ENCODE measurements around the gene PGA3. TPM values are rescaled to one million over a fixed set of nuclear protein-coding genes. Genes with fewer than 3 reads are reported as not detected.
"Not testable (repeated sequence)": the region's sequence is repeated elsewhere in the genome, so short reads cannot be mapped to it uniquely, and the experiment has no call there.

PGA3 gene
- total RNA-seq, 2 experiments from 2014 or later = not detected

- Mint-ChIP-seq H3K4me1 (peaks cover 58% of the 10 kb centered on the region), H3K27ac (no peak overlapping the region), H3K27me3 (no peaks in the 10 kb centered on the region), H3K36me3 (ENCODE audit: low read depth) (no peaks in the 10 kb centered on the region), H3K4me3 (no peak overlapping the region), H3K9me3 (no peaks in the 10 kb centered on the region)
- ChIA-PET POLR2A (no interaction called here), CTCF (no interaction called here)
- no peak for DNase-seq
Measured at GRCh38 chr11:61163714-61164605, 39.4 kb upstream of the PGA3 start.

DNA sequence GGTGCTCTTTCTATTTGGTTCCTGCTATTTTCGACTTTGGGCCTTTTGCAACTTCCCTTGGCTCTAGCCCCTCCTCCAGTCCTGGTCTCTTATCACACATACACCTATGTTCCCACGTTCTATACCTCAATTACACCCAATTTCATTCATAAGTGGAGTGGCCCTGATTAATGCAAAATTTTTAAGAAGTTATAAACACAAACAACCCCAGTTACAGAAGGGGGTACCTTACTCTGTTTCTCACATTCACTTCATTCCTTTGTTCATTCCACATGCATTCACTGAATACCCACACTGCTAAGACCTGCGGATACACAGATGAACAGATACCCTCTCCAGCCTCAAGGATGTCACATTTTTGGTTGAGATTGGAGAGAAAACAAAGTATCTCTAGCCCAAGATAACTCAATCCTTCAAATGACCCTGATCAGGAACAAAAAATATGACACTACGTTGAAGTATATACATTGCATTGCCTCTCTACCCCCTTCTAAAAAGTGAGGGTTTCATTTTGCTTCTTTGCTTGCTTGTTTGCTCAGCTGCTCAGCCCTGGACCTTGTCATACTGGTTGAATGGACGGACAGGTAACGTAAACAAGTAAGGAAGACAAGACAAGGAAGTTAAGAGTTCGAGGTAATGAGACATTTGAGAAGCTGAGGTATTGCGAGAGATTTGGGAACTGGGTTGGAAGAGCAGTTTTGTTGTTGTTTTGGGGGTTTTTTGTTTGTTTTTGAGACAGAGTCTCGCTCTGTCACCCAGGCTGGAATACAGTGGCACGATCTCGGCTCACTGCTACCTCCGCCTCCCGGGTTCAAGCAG, 38.5 kb upstream of the PGA3 start:
- ChIA-PET CTCF (no interaction called here), POLR2A (no interaction called here)
- no peak overlapping the region for H3K4me3 Mint-ChIP-seq
- no peaks in the 10 kb centered on the region for H3K27me3 Mint-ChIP-seq
- no peaks in the 10 kb centered on the region for H3K36me3 Mint-ChIP-seq (ENCODE audit: low read depth)
- DNase-seq = no peak
- H3K4me1 Mint-ChIP-seq = peaks cover 53% of the 10 kb centered on the region
- H3K27ac Mint-ChIP-seq = no peak overlapping the region
- no peaks in the 10 kb centered on the region for H3K9me3 Mint-ChIP-seq

GRCh38 chr11:61165785-61166184, 37.5 kb upstream of the PGA3 start:
- DNase-seq; H3K27ac Mint-ChIP-seq; POLR2A ChIA-PET; H3K36me3 Mint-ChIP-seq (ENCODE audit: low read depth); H3K27me3 Mint-ChIP-seq; H3K4me3 Mint-ChIP-seq; CTCF ChIA-PET; H3K9me3 Mint-ChIP-seq: not testable (repeated sequence)
- peaks cover 43% of the 10 kb centered on the region for H3K4me1 Mint-ChIP-seq

- H3K4me1 Mint-ChIP-seq = peaks cover 42% of the 10 kb centered on the region
- DNase-seq; POLR2A ChIA-PET; H3K27me3 Mint-ChIP-seq; H3K27ac Mint-ChIP-seq; CTCF ChIA-PET; H3K9me3 Mint-ChIP-seq; H3K36me3 Mint-ChIP-seq (ENCODE audit: low read depth); H3K4me3 Mint-ChIP-seq: not testable (repeated sequence)
Measured at GRCh38 chr11:61166331-61166730, 37.0 kb upstream of the PGA3 start.

- Mint-ChIP-seq H3K27me3 (no peaks in the 10 kb centered on the region), H3K4me3 (no peak overlapping the region), H3K9me3 (peaks cover 4% of the 10 kb centered on the region), H3K4me1 (peaks cover 39% of the 10 kb centered on the region), H3K27ac (no peak overlapping the region), H3K36me3 (ENCODE audit: low read depth) (no peaks in the 10 kb centered on the region)
- ChIA-PET CTCF (interaction anchor here (0.6 to 1.2 kb wide), 5 partner anchors 10 to 321 kb away, joined by 3 to 4 read pairs (median 3); no protein-coding TSS in a partner anchor), POLR2A (no interaction called here)
- no peak for DNase-seq
Measured at GRCh38 chr11:61168042-61168688, 35.1 kb upstream of the PGA3 start.

DNA sequence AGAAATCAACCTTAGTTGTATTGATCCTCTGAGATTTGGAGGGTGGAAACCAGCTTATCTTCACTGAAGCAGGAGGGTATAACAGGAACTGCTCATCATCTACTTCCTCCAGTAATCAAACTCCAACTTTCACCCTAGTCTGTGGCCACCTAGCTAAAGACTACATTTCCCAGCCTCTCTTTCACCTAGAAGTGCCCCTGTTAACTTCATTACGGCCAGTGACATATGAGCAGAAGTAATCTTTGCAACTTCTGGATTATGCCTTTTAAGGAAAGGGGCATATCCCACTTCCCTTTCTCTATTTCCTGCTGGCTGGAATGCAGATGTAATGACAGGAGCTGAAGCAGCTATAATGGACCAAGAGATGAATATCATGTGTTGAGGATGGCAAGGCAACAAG, 34.5 kb upstream of the PGA3 start:
- POLR2A ChIA-PET = no interaction called here
- DNase-seq = no peak
- Mint-ChIP-seq H3K4me1 (peaks cover 38% of the 10 kb centered on the region), H3K4me3 (no peak overlapping the region), H3K9me3 (peaks cover 7% of the 10 kb centered on the region), H3K27ac (no peak overlapping the region), H3K27me3 (peaks cover 2% of the 10 kb centered on the region), H3K36me3 (ENCODE audit: low read depth) (no peaks in the 10 kb centered on the region)
- CTCF ChIA-PET = interaction anchor here (0.7 to 1.2 kb wide), 4 partner anchors 11 to 217 kb away, joined by 3 to 4 read pairs (median 3); no protein-coding TSS in a partner anchor

DNA sequence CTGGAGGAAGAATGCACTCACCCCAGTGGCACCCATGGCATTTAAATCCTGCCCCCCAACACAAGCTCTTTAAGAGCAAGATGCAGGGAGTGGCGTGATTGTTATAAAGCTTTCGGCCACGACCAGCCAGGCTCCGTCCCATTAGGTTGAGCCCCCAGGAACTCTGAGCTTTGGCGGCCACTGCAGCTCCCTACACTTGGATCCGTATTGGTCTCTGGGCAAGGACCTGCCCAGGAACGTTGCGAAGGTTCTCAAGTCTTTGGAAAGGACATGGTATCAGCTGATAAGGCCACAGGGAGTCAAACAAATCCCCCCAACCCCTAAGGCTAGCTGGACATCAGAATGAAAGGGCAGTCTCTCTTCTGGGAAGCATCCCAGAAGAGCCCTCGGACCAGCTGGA, 32.7 kb upstream of the PGA3 start:
- ChIA-PET POLR2A (no interaction called here), CTCF (interaction anchor here (0.7 to 1.6 kb wide), 2 partner anchors 8 to 9 kb away, joined by 3 to 4 read pairs; partner anchors contain the start of gene VPS37C)
- no peak for DNase-seq
- Mint-ChIP-seq H3K27me3 (peaks cover 2% of the 10 kb centered on the region), H3K9me3 (peaks cover 8% of the 10 kb centered on the region), H3K4me3 (no peak overlapping the region), H3K36me3 (ENCODE audit: low read depth) (no peaks in the 10 kb centered on the region), H3K27ac (no peak overlapping the region), H3K4me1 (peaks cover 29% of the 10 kb centered on the region)

- peaks cover 2% of the 10 kb centered on the region for H3K27me3 Mint-ChIP-seq
- POLR2A ChIA-PET = no interaction called here
- H3K4me3 Mint-ChIP-seq = no peak overlapping the region
- H3K36me3 Mint-ChIP-seq (ENCODE audit: low read depth) = no peaks in the 10 kb centered on the region
- H3K27ac Mint-ChIP-seq = no peak overlapping the region
- peaks cover 29% of the 10 kb centered on the region for H3K4me1 Mint-ChIP-seq
- no peak for DNase-seq
- peaks cover 8% of the 10 kb centered on the region for H3K9me3 Mint-ChIP-seq
- CTCF ChIA-PET = interaction anchor here (0.6 to 0.8 kb wide), 2 partner anchors 253 to 255 kb away, joined by 3 to 4 read pairs; no protein-coding TSS in a partner anchor
Measured at GRCh38 chr11:61171907-61172306, 31.4 kb upstream of the PGA3 start.

DNA sequence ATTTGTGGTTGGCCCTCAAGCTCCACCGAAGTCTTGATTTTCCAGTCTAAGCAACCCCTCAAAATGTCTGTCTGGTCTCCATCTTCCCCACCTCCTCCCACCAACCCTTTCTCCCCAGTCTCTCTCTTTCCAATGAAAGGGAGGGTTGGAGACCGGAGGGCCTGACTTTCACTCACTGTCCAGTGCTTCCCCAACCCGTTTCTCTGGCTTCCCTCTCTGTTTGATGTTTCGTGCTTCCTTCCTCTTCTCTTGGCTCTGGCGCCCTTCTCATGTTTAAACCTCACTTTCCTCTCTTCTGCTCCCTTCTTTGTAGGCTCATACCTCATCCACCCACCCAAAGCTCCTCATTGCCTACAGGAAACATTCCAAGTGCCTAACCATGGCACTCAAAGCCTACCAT, 31.0 kb upstream of the PGA3 start:
- H3K27me3 Mint-ChIP-seq = peaks cover 2% of the 10 kb centered on the region
- ChIA-PET POLR2A (no interaction called here), CTCF (interaction anchor here (0.6 to 0.8 kb wide), 2 partner anchors 254 to 255 kb away, joined by 3 to 4 read pairs; no protein-coding TSS in a partner anchor)
- H3K4me3 Mint-ChIP-seq = no peak overlapping the region
- no peaks in the 10 kb centered on the region for H3K36me3 Mint-ChIP-seq (ENCODE audit: low read depth)
- DNase-seq = no peak
- H3K4me1 Mint-ChIP-seq = peaks cover 26% of the 10 kb centered on the region
- H3K9me3 Mint-ChIP-seq = peaks cover 8% of the 10 kb centered on the region
- H3K27ac Mint-ChIP-seq = no peak overlapping the region

DNA sequence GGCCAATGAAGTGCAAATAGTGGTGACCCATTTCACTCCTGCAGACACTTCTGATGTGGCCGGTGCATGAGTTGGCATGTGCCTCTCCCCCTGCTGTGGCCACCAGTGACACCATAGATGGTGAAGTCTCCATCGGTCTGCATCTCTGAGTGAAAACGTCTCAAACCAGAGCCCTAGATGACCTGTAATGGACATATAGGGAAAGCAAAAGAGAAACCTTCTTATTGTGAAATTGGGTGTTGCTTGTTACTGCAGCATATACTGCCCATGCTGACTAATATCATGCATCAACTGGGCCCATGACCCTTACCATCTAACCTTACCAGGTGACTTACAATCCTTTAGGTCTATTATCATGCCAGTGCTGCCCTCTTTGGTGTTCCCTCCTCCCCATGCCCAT, 30.4 kb upstream of the PGA3 start:
- Mint-ChIP-seq H3K27ac (no peak overlapping the region), H3K4me1 (peaks cover 23% of the 10 kb centered on the region), H3K36me3 (ENCODE audit: low read depth) (no peaks in the 10 kb centered on the region), H3K4me3 (no peak overlapping the region), H3K9me3 (peaks cover 8% of the 10 kb centered on the region), H3K27me3 (peaks cover 2% of the 10 kb centered on the region)
- no peak for DNase-seq
- POLR2A ChIA-PET = no interaction called here
- CTCF ChIA-PET = no interaction called here

DNA sequence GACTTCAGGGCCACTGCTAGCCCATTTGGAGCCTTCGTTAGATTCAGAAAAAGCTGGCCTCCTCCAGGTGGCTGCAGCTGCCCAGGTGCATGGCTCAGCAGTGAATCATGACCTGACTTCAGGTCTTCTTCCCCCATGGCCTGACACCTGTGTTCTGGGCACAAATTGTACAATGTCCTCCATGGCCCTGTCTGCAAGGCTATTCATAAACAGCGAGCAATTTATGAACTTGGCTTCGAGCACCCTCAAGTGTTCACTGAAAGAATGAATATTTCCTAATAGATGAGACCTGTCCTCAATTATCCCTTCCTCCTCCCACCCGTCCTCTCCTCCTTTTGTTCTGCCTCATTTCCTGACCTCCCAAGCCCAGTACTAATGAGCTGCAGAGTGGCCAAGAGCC, 29.9 kb upstream of the PGA3 start:
- peaks cover 8% of the 10 kb centered on the region for H3K9me3 Mint-ChIP-seq
- H3K36me3 Mint-ChIP-seq (ENCODE audit: low read depth) = no peaks in the 10 kb centered on the region
- DNase-seq = no peak
- peaks cover 17% of the 10 kb centered on the region for H3K4me1 Mint-ChIP-seq
- H3K27me3 Mint-ChIP-seq = peaks cover 2% of the 10 kb centered on the region
- no peak overlapping the region for H3K27ac Mint-ChIP-seq
- ChIA-PET POLR2A (no interaction called here), CTCF (interaction anchor here (1.3 kb wide), 1 partner anchor 202 kb away, joined by 3 read pairs; the partner anchor contains the start of gene CD6)
- no peak overlapping the region for H3K4me3 Mint-ChIP-seq

GRCh38 chr11:61174273-61174672, 29.0 kb upstream of the PGA3 start:
- peaks cover 2% of the 10 kb centered on the region for H3K27me3 Mint-ChIP-seq
- peaks cover 11% of the 10 kb centered on the region for H3K4me1 Mint-ChIP-seq
- ChIA-PET CTCF (interaction anchor here (0.6 to 1.3 kb wide), 2 partner anchors 83 to 203 kb away, joined by 3 read pairs; partner anchors contain the start of gene CD6), POLR2A (no interaction called here)
- no peaks in the 10 kb centered on the region for H3K36me3 Mint-ChIP-seq (ENCODE audit: low read depth)
- peaks cover 8% of the 10 kb centered on the region for H3K9me3 Mint-ChIP-seq
- DNase-seq = no peak
- no peak overlapping the region for H3K27ac Mint-ChIP-seq
- no peak overlapping the region for H3K4me3 Mint-ChIP-seq
